DMS114 treated with DMSO at 0.1 percent for 48 hours (cell line): ENCODE results near the gene TFE3.
"Not testable (repeated sequence)": the region's sequence is repeated elsewhere in the genome, so short reads cannot be mapped to it uniquely, and the experiment has no call there.

Experiments
- DNase-seq: peaks from one replicate; lab custom pipeline; 2025; ENCODE audit not compliant: unreplicated experiment; lab: John Stamatoyannopoulos, UW

TFE3 gene

GRCh38 chrX:49001521-49002090 lies 41.6 kb downstream of the TFE3 start:
- DNase-seq = no peak

DNA sequence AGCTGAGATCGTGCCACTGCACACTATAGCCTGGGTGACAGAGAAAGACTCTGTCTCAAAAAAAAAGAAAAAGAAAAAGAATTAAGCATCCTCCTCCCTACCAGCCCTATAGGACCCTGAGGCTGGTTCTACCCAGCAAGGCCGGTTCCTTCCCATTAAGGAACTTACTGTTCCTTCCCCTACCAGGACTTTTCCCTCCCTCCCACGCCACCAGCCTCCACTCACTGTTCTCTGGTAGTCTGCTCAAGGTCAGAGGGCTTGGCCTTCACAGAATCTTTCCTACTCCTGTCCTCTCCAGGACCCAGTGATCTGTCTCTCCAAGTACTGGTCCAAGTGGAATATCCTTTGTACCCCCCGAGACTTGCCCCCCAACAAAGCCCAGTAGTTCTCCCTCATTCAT lies 42.5 kb downstream of the TFE3 start:
- no peak for DNase-seq

GRCh38 chrX:48999030-48999429 lies 44.1 kb downstream of the TFE3 start:
- DNase-seq = no peak

DNA sequence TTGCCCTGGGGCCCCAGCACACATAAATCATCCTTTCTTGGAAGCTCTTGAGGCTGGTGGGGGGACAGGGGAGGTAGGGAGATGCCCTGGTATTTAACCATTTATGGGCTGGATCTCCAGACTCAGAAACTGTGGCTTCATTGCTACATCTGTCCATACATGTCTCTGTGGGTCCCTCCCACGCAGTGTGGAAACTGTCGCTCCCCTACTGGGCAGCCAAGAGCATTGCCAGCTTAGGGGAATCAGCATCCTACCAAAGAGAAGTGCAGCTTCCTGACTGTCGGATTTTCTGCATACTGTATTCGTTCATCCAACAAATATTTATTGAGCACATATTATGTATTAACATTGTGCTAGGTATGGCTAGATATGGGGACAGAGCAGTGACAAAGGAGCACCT lies 44.8 kb downstream of the TFE3 start:
- DNase-seq = no peak

GRCh38 chrX:48997865-48998264 lies 45.3 kb downstream of the TFE3 start:
- DNase-seq = no peak

- DNase-seq = no peak
Observed at GRCh38 chrX:48997455-48997854, 45.7 kb downstream of the TFE3 start.

- no peak for DNase-seq
Observed at GRCh38 chrX:48996969-48997368, 46.2 kb downstream of the TFE3 start.

- DNase-seq = no peak
Observed at GRCh38 chrX:48992341-48992740, 50.8 kb downstream of the TFE3 start.

GRCh38 chrX:48989483-48989882 lies 53.7 kb downstream of the TFE3 start:
- no peak for DNase-seq

DNA sequence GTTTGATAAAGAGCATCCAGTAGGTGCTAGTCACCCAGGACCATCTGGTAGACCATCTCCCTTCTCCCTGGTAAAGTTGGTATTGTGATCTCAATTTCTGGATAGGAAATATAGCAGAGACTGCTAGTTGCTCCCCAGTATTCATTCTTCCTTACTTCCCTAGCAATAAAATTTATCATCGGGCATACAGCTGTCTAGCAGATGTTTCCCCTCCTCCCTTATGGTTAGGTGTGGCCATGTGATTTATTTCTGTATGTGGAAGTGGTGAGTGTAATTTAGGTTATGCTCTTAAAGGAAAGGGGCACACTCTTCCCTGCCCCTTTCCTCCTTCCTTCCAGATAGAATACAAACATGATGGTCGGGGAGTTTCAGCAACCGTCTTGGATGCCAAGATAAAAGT lies 59.3 kb downstream of the TFE3 start:
- DNase-seq = no peak

DNA sequence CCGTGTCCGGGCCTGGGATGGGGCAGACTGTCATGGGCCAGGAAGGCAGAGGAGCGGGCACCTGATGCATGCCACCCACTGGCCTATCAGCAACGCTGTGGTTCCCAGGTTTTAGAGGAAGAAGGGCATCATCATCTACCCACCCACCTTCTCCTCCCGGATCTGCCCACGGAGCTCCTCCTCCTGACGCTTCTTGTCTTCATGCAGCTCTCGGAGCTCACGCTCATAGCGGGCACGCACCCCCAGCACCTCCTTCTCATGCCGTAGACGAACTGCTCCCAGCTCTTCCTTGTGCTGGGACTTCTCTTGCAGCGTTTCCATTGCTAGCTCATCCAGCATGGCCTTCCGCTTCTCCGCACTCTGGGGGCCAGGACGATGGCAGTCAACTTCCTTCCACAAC lies 60.1 kb downstream of the TFE3 start:
- no peak for DNase-seq

DNA sequence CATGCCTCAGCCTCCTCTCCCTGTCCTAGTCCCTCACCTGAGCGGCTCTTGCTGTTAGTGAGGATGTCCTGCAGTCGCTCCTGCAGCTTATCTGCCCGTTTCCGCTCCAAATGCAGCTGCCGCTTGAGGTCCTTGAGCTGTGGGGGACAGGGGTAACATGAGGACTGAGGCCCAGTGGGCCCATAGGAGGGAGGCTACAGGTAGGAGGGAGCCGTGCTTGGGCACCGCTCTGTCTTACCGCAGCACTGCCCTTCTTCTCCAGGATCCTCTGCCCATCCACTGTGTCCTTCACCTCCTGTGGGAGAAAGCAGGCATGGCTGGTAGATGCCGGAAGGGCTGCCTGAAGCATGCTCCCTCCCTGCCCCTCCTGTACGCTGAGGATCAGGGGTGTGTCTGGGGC lies 62.0 kb downstream of the TFE3 start:
- DNase-seq = no peak

- not testable (repeated sequence) for DNase-seq
Observed at GRCh38 chrX:48980341-48980740, 62.8 kb downstream of the TFE3 start.
